GM12878 (cell line): ENCODE results near the gene KIF24. TPM values are rescaled to one million over a fixed set of nuclear protein-coding genes. Genes with fewer than 3 reads are reported as not detected.

Source experiments
- BHLHE40 ChIP-seq, 2 experiments: fragments of 450-650 bp in 1 of 2; IDR thresholded peaks; 2 replicates each; pipeline ENCODE4 v1.6.1; 2011 to 2017; ENCODE audit warnings: low read depth in 2 of 2, borderline replicate concordance in 1 of 2, improper control_type of control experiment in 1 of 2, low read length in 1 of 2, mild to moderate bottlenecking in 1 of 2
- CBX3 ChIP-seq: fragments of 200-600 bp; sonication (generic); IDR thresholded peaks from 2 replicates; pipeline ENCODE4 v1.6.1; 2016; ENCODE audit warnings: low read depth, borderline replicate concordance
- CTCF ChIP-seq, 3 experiments: IDR thresholded peaks in 2 of 3; conservative IDR thresholded peaks in 1 of 3; 2 replicates each; pipeline ENCODE4 v1.5.1; 2011; ENCODE audit warnings: low read depth in 3 of 3, low read length in 3 of 3, mild to moderate bottlenecking in 3 of 3, control low read depth in 2 of 3, moderate library complexity in 2 of 3, inconsistent platforms in 1 of 3, mixed read lengths in 1 of 3; ENCODE audit not compliant: control insufficient read depth in 2 of 3, insufficient read depth in 1 of 3; ENCODE audit errors: extremely low read depth in 1 of 3
- FOS ChIP-seq: IDR thresholded peaks from 3 replicates; pipeline ENCODE4 v1.6.1; 2011; ENCODE audit warnings: borderline replicate concordance; ENCODE audit not compliant: insufficient read length; ENCODE audit errors: extremely low read depth
- HDAC2 ChIP-seq: fragments of 200-600 bp; sonication (generic); IDR thresholded peaks from 2 replicates; pipeline ENCODE4 v1.6.1; 2017
- KDM1A ChIP-seq: fragments of 200-600 bp; sonication (generic); IDR thresholded peaks from 2 replicates; pipeline ENCODE4 v1.6.1; 2016; ENCODE audit warnings: borderline replicate concordance
- KLF5 ChIP-seq: fragments of 450-650 bp; IDR thresholded peaks from 2 replicates; pipeline ENCODE4 v1.6.1; 2014; ENCODE audit warnings: mild to moderate bottlenecking; ENCODE audit not compliant: partially characterized antibody
- LARP7 ChIP-seq: fragments of 450-650 bp; IDR thresholded peaks from 2 replicates; pipeline ENCODE4 v1.6.1; 2017; ENCODE audit warnings: mild to moderate bottlenecking
- MYC ChIP-seq: IDR thresholded peaks from 2 replicates; pipeline ENCODE4 v1.6.1; 2011; ENCODE audit warnings: mild to moderate bottlenecking, low read length, moderate library complexity, inconsistent platforms; ENCODE audit not compliant: insufficient read depth, insufficient replicate concordance, insufficient read length, severe bottlenecking
- NBN ChIP-seq: fragments of 450-650 bp; IDR thresholded peaks from 2 replicates; pipeline ENCODE4 v1.6.1; 2016
- NFIC ChIP-seq: IDR thresholded peaks from 2 replicates; pipeline ENCODE4 v1.6.1; 2012; ENCODE audit warnings: low read depth, mild to moderate bottlenecking, inconsistent platforms, low read length, moderate library complexity
- NR2F1 ChIP-seq: fragments of 450-650 bp; conservative IDR thresholded peaks from 2 replicates; pipeline ENCODE4 v1.6.1; 2017; ENCODE audit warnings: mild to moderate bottlenecking
- PKNOX1 ChIP-seq: fragments of 450-650 bp; IDR thresholded peaks from 2 replicates; pipeline ENCODE4 v1.6.1; 2016; ENCODE audit warnings: mild to moderate bottlenecking
- SMAD5 ChIP-seq: IDR thresholded peaks from 2 replicates; pipeline ENCODE4 v1.6.1; 2016; ENCODE audit warnings: antibody characterized with exemption, low read depth
- SMC3 ChIP-seq: IDR thresholded peaks from 2 replicates; pipeline ENCODE4 v1.6.1; 2011; ENCODE audit warnings: low read length, improper control_type of control experiment, borderline replicate concordance
- SP1 ChIP-seq: IDR thresholded peaks from one replicate; pipeline ENCODE4 v1.6.1; 2011; ENCODE audit warnings: low read depth, low read length
- ZBED1 ChIP-seq: IDR thresholded peaks from 2 replicates; pipeline ENCODE4 v1.6.1; 2016; ENCODE audit warnings: borderline replicate concordance
- ZNF24 ChIP-seq: fragments of 450-650 bp; IDR thresholded peaks from 2 replicates; pipeline ENCODE4 v1.6.1; 2017; ENCODE audit warnings: antibody characterized with exemption, mild to moderate bottlenecking
- ZNF384 ChIP-seq: IDR thresholded peaks from 2 replicates; pipeline ENCODE4 v1.6.1; 2012; ENCODE audit warnings: low read depth, mild to moderate bottlenecking, low read length, improper control_type of control experiment, borderline replicate concordance
- ZZZ3 ChIP-seq: IDR thresholded peaks from 2 replicates; pipeline ENCODE4 v1.6.1; 2011; ENCODE audit warnings: low read depth; ENCODE audit not compliant: control insufficient read depth, insufficient read length
- polyA plus RNA-seq, 11 experiments: library from polyadenylated mRNA; depleted of rRNA in 4 of 11; unstranded in 6 of 11; stranded (reverse) in 5 of 11; fragments of >200 nt; fragmentation: Nextera tagmentation in 4 of 11; fragmentation: Illumina TruSeq in 1 of 11; extraction: Ambion mirVana in 4 of 11; extraction: Trizol in 1 of 11; gene quantifications; 1 replicate in 1 of 11; 2 replicates in 10 of 11; pipeline versions ENCODE4 v1.2.1 to v1.2.3, GENCODE V29; 2011 to 2016; ENCODE audit warnings: inconsistent platforms in 2 of 11, missing spikeins in 2 of 11, low read depth in 1 of 11
- total RNA-seq, 4 experiments: library from RNA; depleted of rRNA in 3 of 4; stranded (reverse); fragments of >200 nt in 3 of 4; fragmentation: Illumina TruSeq in 1 of 4; extraction: Trizol in 1 of 4; gene quantifications; 2 replicates each; pipeline versions ENCODE4 v1.2.1 to v1.2.3, GENCODE V29; 2013 to 2021

The KIF24 gene
- total and polyA plus RNA-seq, 10 of the 15 experiments (the other 5 are each of a cell fraction or from before 2014, with no cell fraction given) = 0.58 to 6.7 (median 5.3) TPM

- TF ChIP-seq PKNOX1 = peak; percentile 95
- TF ChIP-seq NBN = no peak; the same call in 1 of the 2 replicates
- peak; percentile 83 for TF ChIP-seq KLF5
- no peak for TF ChIP-seq CTCF (IDR thresholded peaks at IDR 0.05 in 2 of 3, conservative IDR thresholded peaks at IDR 0.05 in 1 of 3; ENCODE audit: control insufficient read depth in 2 of 3, extremely low read depth in 1 of 3, insufficient read depth in 1 of 3, low read depth in 3 of 3, low read length in 3 of 3)
- TF ChIP-seq SMAD5 = peak; percentile 90; the same call in 1 of the 2 replicates
- TF ChIP-seq SMC3 = no peak
- TF ChIP-seq FOS = peak; percentile 84
- no peak for TF ChIP-seq ZNF24
- 0 out of 2 replicates have a peak, but pooled peaks have one; percentile 27 for TF ChIP-seq NR2F1
- TF ChIP-seq HDAC2 = peak; percentile 49; the same call in 1 of the 2 replicates
- no peak for TF ChIP-seq ZBED1
- TF ChIP-seq BHLHE40 (IDR thresholded peaks at IDR 0.05; ENCODE audit: borderline replicate concordance in 1 of 2, low read depth in 2 of 2, low read length in 1 of 2) = peak; percentile 39 to 78; a peak in 3 of 4 replicates
- TF ChIP-seq KDM1A = no peak
- no peak for TF ChIP-seq ZNF384
- TF ChIP-seq SP1 = peak; percentile 97
- TF ChIP-seq CBX3 = no peak
- no peak for TF ChIP-seq NFIC
- no peak for TF ChIP-seq ZZZ3
- TF ChIP-seq MYC = no peak
- peak; percentile 96 for TF ChIP-seq LARP7
- TF ChIP-seq, all 136 proteins: peak for 54
These were observed at the start of gene KIF24, which contains the start of gene NUDT2 (continued) for GRCh38 chr9:34328987-34329832.
